Hematopoietic multipotent progenitor cell treated with erythropoietin and hydrocortisone succinate and interleukin-3 and kit ligand, for 8 days (in vitro differentiated cells): Measurements from ENCODE around the gene AQR.
A peak's percentile ranks its signal among the peaks of the same experiment; 100 is the strongest.
"Not testable (repeated sequence)": the region's sequence is repeated elsewhere in the genome, so short reads cannot be mapped to it uniquely, and the experiment has no call there.

Experiments
- DNase-seq: peaks from one replicate; pipeline ENCODE4 v3.0.0-alpha.2; 2015

AQR gene

DNA sequence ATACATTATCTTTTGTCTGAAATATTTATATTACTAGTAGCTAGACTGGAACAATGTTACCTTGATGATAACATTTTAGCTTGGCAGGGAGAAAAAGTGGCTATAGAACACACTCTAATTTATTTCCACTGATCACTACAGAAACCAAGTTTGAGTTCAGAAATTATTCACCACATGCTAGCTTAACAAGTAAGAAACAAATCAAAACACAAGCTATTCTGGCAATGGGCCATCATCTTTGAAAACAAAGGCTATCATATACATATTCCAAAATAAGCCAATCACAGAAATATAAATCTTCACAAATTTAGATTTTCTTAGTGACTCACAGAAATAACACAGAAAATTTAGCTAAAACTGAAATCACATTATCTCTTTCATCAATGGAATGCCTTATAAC is 17.1 kb downstream of the AQR start:
- no peak for DNase-seq

DNA sequence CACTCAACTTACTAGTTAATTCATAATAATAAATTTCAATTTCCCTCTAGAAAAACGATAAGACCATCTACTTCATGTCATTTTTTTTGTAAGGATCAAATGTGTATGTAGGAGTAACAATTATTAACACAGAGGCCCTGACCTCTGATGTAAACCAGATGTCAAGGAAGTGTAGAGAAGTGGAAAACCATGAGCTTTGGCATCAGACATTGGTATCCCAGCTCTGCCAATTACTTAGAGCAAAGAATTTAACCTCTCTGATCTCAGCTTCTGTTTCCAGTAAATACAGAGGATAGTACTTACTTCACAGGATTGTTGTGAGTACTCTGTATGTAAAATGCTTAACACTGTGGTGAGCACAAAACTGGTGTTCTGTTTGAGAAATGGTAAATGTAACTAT is 17.5 kb downstream of the AQR start:
- no peak for DNase-seq

DNA sequence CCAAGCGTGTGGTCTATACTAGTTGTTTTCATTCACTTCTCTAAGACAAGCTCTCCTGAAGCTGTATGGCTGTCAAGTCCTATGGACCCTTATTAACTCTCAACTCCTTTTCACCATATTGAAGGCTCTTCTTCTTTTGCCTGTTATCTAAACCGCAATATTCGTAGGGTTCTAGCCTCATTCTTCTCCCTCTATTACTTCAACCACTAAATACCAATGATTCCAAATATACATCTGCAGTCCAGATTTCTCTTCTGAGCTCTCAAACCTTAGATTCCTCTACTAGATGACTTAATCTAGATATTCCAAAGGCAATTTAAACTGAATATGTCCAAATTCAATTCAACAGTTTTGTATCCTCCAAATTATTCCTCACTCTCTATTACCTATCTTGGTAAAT is 24.6 kb downstream of the AQR start:
- no peak for DNase-seq

DNA sequence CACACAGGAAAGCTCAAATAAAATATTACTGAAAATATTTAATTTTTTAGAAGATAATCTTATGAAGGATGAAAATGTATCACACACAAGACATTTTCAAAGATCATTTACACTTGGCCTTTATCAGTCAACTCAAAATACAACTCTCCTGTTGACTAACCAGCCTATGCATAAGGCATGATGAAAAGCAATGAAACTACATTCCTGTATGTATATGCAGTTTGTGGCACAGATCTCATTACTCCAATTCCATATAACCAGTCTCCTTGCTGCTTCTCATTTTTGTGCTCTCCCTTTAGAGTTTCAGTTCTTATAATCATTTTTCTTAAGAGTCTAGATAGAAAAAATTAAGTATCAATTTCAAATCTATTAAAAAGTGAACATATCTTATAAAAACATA is 25.8 kb downstream of the AQR start:
- no peak for DNase-seq

DNA sequence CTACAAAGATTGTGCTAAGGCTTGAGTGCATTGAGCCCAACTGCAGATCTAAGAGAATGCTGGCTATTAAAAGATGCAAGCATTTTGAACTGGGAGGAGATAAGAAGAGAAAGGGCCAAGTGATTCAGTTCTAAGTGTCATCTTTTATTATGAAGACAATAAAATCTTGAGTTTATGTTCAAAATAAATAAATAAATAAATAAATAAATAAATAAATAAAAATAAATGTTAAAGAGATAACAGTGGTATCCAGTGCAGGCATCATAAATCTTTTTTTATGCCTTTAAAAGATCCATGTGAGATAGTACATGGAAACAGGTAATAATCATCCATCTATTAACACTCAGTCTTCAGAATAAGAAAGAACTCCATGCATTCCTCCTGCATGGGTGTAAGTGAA is 26.3 kb downstream of the AQR start:
- not testable (repeated sequence) for DNase-seq

DNA sequence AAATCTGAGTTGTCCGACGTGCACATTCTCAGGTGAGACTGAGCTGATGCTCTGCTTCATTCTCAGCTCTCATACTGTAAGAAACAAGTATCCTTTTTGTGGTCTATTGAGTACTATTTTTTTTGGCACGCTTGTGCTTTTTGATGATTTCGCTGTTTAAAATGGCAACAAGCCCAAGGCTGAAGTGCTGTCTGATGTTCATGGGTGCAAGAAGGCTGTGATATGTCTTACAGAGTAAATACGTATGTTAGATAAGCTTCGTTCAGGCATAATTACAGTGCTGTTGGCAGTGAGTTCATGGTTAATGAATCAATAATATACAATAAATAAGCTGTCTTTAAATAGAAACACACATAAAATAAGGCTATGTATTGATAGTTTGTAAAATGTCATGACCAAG is 27.2 kb downstream of the AQR start:
- DNase-seq, result no peak

DNA sequence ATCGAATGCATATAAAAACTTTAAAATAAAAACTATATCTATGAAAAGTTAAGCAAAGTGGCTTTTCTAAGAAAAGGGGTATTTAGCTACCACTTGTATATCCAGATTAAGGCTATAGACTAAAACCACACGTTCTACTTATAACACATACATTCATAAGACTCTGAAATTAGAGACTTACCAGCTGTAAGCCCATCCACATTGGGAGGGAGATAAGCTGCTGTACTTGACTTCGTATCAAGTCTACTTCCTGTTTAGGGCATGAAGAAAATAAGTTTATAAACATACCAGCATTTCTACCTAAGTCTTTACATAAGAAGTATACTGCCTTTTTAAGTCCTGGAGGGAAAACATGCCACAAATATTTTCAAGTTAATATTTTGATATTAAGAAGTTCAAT is 27.7 kb downstream of the AQR start:
- peak; percentile 38 for DNase-seq

DNA sequence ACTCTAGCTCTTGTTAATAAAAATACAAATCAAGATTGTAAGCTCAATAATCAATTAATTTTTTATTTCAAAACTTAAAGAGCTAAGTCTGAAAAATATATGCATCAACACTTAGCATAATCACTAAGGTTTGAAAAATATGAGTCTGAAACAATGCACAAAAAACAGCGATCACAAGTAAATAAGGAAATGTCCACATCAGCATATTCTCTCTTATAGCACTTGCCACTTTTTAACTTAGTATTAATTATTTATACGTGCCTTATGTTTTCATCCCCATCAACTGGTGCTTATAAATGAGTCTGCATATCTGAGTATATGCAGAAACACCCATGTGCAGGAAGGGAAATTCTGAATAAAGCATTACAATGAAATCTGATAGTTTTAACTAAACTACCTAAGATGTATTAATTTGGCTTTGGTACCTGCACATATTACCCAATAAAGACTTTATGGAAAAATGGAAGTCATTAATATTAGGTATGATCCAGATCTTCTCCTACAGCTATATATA is 28.3 kb downstream of the AQR start:
- no peak for DNase-seq

DNA sequence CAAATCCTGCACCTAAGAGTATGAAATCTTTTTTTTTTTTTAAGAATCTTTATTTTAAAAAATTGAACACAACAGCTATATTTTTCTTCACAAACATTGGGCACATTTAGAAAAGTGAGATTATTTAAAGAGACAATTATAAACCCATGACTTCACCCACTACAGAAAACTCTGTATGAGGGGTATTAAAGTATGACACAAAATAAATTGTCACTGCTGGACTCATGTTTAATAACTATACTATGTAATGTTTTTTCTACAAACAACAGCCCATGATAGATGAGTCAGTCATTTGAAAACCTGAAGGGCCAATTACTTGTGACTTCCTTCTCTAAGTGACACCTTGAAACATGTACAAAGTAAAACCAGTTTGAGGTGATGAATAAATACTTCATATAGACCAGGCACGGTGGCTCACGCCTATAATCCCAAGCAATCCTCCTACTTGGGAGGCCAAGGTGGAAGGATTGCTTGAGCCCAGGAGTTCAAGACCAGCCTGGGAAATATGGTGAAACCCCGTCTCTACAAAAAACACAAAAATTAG is 36.0 kb downstream of the AQR start:
- no peak for DNase-seq

DNA sequence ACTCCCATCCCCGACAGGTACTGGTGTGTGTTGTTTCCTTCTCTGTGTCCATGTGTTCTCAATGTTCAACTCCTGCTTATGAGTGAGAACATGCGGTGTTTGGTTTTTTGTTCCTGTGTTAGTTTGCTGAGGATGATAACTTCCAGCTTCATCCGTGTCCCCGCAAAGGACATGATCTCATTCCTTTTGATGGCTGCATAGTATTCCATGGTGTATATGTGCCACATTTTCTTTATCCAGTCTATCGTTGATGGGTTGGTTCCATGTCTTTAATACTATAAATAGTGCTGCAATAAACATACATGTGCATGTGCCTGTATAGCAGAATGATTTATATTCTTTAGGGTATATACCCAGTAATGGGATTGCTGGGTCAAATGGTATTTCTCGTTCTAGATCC is 41.2 kb downstream of the AQR start:
- not testable (repeated sequence) for DNase-seq

DNA sequence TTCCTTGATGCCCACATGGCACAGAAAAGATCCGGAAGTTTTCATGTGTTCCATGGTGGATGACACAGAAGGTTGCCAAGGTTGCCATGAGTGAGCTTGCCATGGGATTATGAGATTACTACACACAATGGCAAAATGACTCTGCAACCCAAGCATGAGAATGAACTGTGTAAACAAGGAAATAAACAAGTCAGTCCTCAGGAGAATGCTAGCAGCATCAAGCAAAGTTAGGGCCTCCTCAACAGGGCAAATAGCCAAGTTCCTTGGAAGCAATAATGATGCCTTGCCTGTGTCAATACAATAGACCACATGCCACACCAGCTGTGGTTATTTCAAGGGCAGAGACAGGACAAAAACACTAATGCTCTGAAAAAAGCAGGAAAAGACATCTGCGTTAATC is 41.8 kb downstream of the AQR start:
- no peak for DNase-seq

DNA sequence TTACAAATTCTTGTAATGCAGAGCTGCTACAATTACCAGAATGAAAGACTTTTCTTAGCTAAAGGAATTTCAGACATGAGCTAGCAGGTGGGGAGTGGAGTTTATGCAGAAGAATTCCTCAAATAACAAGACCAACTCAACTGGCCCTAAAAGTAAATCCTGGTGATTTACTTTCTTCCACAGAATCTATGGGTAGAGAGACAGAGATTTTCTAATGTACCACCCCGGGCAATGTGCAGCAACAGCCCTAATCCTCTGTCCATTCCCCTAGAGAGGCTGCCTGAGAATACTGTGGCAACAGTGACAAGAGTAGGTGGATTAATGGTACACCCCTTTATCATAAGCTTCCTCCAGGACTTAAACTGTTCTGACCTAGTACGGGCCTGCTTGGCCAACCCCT is 55.2 kb downstream of the AQR start:
- DNase-seq, result no peak

DNA sequence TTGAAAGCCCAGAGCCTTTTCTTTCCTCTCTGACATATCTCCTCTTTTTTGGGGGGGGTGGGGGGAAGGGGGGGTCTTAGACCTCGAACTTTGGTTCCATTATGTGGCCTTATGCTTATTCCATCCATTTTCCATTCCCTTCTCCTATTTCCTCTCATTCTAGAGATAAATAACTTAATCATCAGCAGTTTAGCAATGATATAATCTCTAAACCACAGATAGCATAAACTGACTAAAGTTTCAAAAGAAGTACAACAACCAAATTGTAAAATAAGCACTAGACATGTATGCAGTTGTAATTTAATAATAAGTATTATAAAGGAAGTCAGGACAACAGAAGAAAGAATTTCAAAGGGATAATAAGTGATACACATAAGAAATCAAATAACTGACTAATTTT is 64.5 kb downstream of the AQR start:
- no peak for DNase-seq

DNA sequence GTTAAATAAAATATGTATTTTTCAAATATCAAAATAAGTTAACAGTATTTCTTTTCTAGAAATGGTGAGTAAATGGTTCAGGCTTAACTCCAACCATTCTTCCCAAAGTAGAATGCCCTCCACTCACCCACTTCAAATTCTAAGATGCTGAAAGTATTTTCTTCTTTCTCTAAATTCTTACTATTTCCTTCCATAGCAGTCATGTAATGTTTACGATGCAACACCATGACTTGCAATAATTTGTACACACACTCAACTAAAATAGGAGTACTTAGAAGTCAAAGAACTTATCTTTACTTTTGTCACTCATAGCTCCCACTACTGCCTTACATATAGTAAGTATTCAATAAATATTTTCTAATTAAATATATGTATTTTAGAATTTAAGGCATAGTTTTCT is 65.0 kb downstream of the AQR start:
- no peak for DNase-seq

DNA sequence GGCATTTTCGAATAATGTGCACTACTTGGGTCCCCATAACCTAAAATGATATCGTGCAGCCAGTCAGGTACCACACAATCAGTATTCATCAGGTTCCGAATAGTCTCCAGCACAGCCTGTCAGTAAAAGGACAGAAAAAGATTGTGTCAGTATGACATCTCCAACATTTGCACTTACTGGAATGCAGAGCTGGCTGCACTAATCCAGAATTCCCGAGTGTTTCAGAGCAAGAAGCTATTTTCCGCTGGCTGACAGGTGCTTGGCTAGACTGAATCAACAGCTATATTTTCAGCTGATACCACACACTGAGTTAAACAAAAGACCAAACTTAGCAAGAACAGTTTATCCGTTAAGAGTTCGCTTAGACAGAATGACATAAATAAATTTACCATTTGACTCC is 68.8 kb downstream of the AQR start:
- no peak for DNase-seq

DNA sequence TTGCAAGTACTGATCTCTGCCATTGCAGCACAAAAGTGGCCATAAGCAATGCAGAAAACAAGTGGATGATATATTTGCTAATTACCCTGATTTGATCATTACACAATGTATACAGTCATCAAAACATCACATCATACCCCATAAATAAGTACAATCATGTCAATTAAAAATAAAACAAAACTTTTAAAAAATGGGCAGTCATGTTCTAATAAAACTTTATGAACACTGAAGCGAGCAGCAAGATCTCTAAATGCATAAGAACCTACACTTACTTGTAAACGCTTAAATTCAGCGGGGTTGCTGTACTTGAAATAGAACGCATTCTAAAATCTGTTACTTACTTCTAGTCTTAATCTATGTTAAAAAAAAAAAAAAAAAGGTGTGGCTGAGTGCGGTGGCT is 73.4 kb downstream of the AQR start:
- no peak for DNase-seq

DNA sequence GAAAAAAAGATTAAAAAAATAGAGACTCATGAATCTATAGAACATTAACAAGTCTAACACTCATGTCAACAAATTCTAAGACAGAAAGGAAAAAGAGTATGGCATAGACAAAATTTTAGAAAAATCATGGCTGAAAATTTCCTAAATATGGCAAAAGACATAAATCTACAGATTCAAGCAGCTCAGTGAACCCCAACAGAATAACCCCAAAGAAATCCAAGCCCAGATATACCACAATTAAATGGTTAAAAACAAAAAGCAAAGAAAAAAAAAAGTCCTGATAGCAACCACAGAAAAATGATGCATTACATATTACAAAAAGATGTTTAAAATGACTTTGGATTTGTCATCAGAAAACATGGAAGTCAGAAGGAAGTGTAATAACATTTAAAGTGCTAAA is 75.6 kb downstream of the AQR start:
- no peak for DNase-seq

DNA sequence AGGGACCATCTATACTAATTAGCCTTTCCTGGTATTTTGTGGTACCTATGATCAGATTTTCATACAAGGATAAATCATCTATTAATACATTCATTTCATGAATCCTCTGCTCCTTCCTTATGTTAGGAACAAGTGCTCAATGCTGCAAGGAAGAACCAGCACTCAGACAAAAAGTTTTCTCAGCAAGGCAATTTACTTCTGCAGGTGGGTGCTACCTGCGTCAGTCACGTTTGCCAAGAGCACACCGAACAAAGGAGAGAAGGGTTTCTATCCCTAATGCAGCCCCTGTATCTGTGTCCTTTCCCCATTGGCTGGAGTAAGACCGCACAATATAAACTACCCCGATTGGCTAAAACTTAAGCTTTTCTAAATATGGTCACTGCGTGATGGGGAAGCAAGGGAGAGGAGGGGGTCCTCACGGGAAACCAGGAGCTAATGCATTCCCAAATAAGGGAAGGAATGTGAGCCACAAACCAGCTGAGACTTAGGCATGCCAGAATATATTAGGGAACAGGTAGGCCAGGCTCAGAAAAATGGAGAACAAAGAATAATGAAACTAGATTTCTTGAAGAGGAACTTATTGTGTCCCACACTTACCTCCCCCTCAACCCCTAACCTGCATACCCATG is 76.5 kb downstream of the AQR start:
- no peak for DNase-seq

DNA sequence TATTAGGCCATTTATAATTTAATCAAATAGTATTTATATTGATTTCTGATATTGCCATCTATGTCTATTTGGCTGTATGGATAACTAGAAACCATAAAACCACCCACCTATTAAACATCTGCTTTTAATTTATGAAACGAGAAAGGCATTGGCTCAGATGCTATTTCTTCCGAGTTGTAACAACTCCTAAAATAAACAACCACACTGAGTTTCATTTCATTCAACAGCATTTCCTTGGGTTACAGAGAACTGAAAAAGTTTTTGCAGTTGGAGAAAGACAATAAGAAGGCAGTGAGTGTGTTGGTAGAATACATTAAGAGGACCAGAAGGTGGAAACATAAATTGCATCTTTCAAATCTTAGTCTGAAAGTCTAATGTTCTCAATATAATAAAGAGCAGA is 79.1 kb downstream of the AQR start:
- no peak for DNase-seq

DNA sequence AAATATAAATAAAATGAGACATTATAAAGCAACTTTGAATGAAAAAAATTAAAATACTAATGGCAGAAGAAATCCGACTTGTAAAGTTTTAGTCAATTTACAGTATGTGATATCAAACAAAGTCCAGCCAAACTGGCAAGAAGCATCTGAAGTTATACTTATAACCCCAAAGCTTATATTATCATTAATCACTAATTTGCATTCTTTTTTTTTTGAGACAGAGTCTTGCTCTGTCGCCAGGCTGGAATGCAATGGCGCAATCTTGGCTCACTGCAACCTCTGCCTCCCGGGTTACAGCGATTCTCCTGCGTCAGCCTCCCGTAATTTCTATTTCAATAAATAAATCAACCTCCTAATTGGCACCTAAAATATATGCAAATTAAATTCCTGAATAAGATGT is 80.1 kb downstream of the AQR start:
- DNase-seq, result no peak

DNA sequence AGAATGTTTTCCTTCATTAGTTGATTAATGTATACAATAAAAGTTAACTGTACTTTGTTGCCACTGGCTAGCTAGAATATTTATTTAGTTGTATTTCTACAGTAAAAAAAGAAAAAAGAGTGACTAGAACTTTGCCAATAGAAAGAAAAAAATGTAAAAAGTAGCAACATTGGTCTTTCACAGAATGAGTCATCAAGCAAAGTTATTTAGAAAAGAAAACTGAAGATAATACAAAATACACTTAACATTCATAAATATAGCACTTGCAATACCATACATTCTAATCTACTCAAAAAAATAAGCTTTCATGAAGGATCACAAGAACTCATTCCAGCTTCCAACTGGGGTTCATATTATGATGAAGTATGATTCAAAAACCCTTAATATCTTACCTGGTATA is 83.4 kb downstream of the AQR start:
- no peak for DNase-seq

DNA sequence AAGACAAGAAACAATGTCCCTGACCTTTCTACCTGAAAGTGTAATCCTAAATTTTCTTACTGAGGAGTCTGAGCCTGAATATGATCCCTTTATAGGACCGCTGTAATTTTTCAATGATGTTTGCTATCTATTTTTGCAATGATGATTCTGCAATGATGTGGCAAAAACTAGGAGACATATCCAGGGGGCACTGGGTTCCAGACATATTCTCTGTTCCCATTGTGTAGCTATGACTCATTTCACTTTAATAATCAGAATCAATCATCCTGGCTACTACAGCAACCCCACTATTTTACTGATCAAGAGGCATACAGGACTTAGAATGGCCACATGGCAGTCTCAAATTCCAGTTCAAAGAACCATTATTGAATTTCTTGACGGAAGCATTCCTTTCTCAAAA is 85.9 kb downstream of the AQR start:
- DNase-seq, result no peak

DNA sequence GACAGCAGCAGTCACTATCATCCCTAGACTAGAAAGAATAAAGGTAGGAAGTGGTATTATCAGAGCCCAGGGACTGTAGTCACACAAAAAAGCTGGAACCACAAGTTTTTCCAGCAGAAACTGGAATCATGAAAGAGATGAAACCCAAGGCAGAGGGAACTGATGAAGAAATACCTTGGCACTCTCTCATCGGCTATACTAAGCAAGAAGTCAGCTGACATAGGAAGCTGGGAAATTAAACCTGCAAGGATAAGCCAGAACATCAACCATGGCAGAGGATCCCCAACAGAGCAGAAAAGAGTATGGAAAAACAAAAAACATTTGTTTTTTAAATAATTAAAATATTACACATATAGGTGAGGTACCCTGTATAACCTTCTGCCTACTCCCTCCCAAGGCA is 86.5 kb downstream of the AQR start:
- no peak for DNase-seq

DNA sequence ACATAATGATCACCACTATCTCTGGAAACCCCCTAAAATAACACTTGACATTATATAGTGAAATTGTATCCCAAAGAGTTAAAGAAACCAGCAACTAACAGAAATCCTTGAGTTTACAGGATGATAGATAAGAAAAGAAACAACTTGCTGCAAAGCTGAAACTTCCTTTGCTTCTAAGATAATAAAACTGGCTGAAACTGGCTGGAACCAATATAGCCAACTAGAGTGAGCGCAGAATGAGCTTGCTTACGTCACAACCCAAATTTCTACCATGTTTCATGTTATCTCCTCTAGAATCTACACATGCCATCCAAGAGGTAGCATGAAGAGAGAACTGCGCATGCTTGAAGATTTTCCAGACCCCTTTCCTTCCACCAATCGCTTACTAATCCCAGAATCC is 90.4 kb downstream of the AQR start:
- DNase-seq, result no peak

DNA sequence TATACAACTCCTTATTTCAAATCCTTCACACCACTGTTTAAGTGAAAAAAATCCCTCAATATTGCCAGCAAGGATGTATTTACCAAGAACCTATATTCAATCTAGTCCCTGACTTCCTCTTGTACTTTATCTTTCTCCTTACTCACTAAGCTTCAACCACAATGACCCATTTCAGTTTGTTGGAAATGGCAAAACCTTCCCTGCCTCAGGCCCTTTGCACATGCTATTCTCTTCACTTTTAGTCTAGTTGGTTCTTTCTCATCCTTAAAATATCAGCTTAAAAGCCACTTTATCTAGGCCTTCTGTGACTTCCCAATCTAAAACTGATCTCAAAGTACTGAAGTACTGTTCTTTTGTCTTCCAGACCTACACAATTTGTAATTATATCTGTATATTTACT is 92.9 kb downstream of the AQR start:
- DNase-seq, result no peak
